SK-N-SH (cell line): ENCODE data around the gene B4GALT3. TPM values are rescaled to one million over a fixed set of nuclear protein-coding genes. Genes with fewer than 3 reads are reported as not detected.

Experiments used
- CTCF ChIA-PET: fragments of 300-600, 350-600 bp; formaldehyde crosslinking; extraction: SDS; loops from one replicate; lab custom pipeline; 2021; lab: Yijun Ruan, JAX
- POLR2A ChIA-PET: fragments of 350-600 bp; sonication (Branson Sonifier 250); formaldehyde crosslinking; extraction: SDS; loops from one replicate; lab custom pipeline; 2020; ENCODE audit warnings: antibody characterized with exemption, inconsistent platforms; lab: Yijun Ruan, JAX
- DNase-seq: peaks from one replicate; pipeline ENCODE4 v3.0.0; 2012
- H2AFZ ChIP-seq: fragments of 200-600 bp; sonication (generic); 2 replicates; pipeline ENCODE4 v1.8.1; 2016; ENCODE audit warnings: antibody characterized with exemption, mild to moderate bottlenecking, low read depth
- H3F3A ChIP-seq: fragments of 200-600 bp; sonication (generic); replicated peaks from 2 replicates; pipeline ENCODE3; 2016; ENCODE audit warnings: antibody characterized with exemption, mild to moderate bottlenecking; ENCODE audit not compliant: insufficient read depth
- H3K27ac ChIP-seq, 2 experiments: fragments of 200-500 bp in 1 of 2; fragments of 200-600 bp in 1 of 2; sonication (Bioruptor generic) in 1 of 2; sonication (generic), shearing (Covaris generic) in 1 of 2; 2 replicates each; pipeline versions ENCODE4 v1.5.1 to v1.6.1; 2014 to 2016; ENCODE audit warnings: low read depth in 2 of 2, inconsistent platforms in 1 of 2, low read length in 1 of 2, mild to moderate bottlenecking in 1 of 2, mixed read lengths in 1 of 2
- H3K27me3 ChIP-seq: fragments of 200-600 bp; sonication (generic), shearing (Covaris generic); 2 replicates; pipeline ENCODE4 v1.6.1; 2016; ENCODE audit warnings: mixed run types; ENCODE audit not compliant: insufficient read depth
- H3K36me3 ChIP-seq, 2 experiments: fragments of 200-500 bp in 1 of 2; fragments of 200-600 bp in 1 of 2; sonication (Bioruptor generic) in 1 of 2; sonication (generic) in 1 of 2; replicated peaks in 1 of 2; 2 replicates each; pipeline versions ENCODE3 to v1.5.1; 2014 to 2016; ENCODE audit warnings: low read length in 1 of 2, mild to moderate bottlenecking in 1 of 2; ENCODE audit not compliant: insufficient read depth in 2 of 2, control insufficient read depth in 1 of 2
- H3K4me1 ChIP-seq, 2 experiments: fragments of 200-500 bp in 1 of 2; fragments of 200-600 bp in 1 of 2; sonication (Bioruptor generic) in 1 of 2; sonication (generic), shearing (Covaris generic) in 1 of 2; 2 replicates each; pipeline versions ENCODE4 v1.5.1 to v1.6.1; 2014 to 2016; ENCODE audit warnings: low read depth in 1 of 2, low read length in 1 of 2, mixed run types in 1 of 2; ENCODE audit not compliant: insufficient read depth in 2 of 2, control insufficient read depth in 1 of 2
- H3K4me2 ChIP-seq: fragments of 200-600 bp; sonication (generic), shearing (Covaris generic); 2 replicates; pipeline ENCODE4 v1.6.1; 2017; ENCODE audit warnings: mixed run types
- H3K4me3 ChIP-seq, 2 experiments: fragments of 200-500 bp in 1 of 2; fragments of 200-600 bp in 1 of 2; sonication (Bioruptor generic) in 1 of 2; sonication (generic), shearing (Covaris generic) in 1 of 2; 2 replicates each; pipeline versions ENCODE4 v1.5.1 to v1.8.1; 2014 to 2016; ENCODE audit warnings: low read depth in 2 of 2, inconsistent platforms in 1 of 2, low read length in 1 of 2, mild to moderate bottlenecking in 1 of 2, mixed read lengths in 1 of 2, moderate library complexity in 1 of 2
- H3K79me2 ChIP-seq: fragments of 200-600 bp; sonication (generic); 2 replicates; pipeline ENCODE4 v1.8.1; 2017; ENCODE audit warnings: mild to moderate bottlenecking; ENCODE audit not compliant: insufficient read depth
- H3K9ac ChIP-seq: fragments of 200-600 bp; sonication (generic); 2 replicates; pipeline ENCODE4 v1.6.1; 2017; ENCODE audit warnings: mixed run types
- H3K9me2 ChIP-seq: fragments of 200-600 bp; sonication (generic); 2 replicates; pipeline ENCODE4 v1.6.1; 2017; ENCODE audit warnings: mixed run types
- H3K9me3 ChIP-seq: fragments of 200-600 bp; sonication (generic); 2 replicates; pipeline ENCODE4 v1.6.1; 2017; ENCODE audit warnings: mixed run types, mild to moderate bottlenecking, moderate library complexity
- H4K20me1 ChIP-seq: fragments of 200-600 bp; sonication (generic); 2 replicates; pipeline ENCODE4 v1.6.1; 2017; ENCODE audit warnings: mild to moderate bottlenecking, mixed run types; ENCODE audit not compliant: insufficient read depth
- EP300 ChIP-seq, 2 experiments: IDR thresholded peaks; 2 replicates each; pipeline versions ENCODE4 v1.4.0 to v1.6.1; 2012; ENCODE audit warnings: borderline replicate concordance in 1 of 2, low read depth in 1 of 2, low read length in 1 of 2
- FOSL2 ChIP-seq: IDR thresholded peaks from 2 replicates; pipeline ENCODE4 v1.4.0; 2012; ENCODE audit warnings: low read depth, mild to moderate bottlenecking, moderate library complexity, borderline replicate concordance
- GABPA ChIP-seq: IDR thresholded peaks from 2 replicates; pipeline ENCODE4 v1.4.0; 2012; ENCODE audit warnings: low read depth, mild to moderate bottlenecking
- GATA2 ChIP-seq: sonication (generic); formaldehyde crosslinking; IDR thresholded peaks from 2 replicates; pipeline ENCODE4 v1.5.0; 2020; ENCODE audit warnings: mild to moderate bottlenecking, missing genetic modification reagents
- JUND ChIP-seq: IDR thresholded peaks from 2 replicates; pipeline ENCODE4 v1.4.0; 2012
- MEF2A ChIP-seq: IDR thresholded peaks from 2 replicates; pipeline ENCODE4 v1.4.0; 2012; ENCODE audit warnings: low read depth, borderline replicate concordance
- MXI1 ChIP-seq: IDR thresholded peaks from 2 replicates; pipeline ENCODE4 v1.6.1; 2012; ENCODE audit warnings: mild to moderate bottlenecking, low read depth, low read length, improper control_type of control experiment
- NFIC ChIP-seq: IDR thresholded peaks from 2 replicates; pipeline ENCODE4 v1.4.0; 2012; ENCODE audit warnings: borderline replicate concordance
- RAD21 ChIP-seq: IDR thresholded peaks from 2 replicates; pipeline ENCODE4 v1.6.1; 2012; ENCODE audit warnings: mild to moderate bottlenecking, low read length
- RFX5 ChIP-seq: IDR thresholded peaks from 2 replicates; pipeline ENCODE4 v1.6.1; 2012; ENCODE audit warnings: mild to moderate bottlenecking, improper control_type of control experiment, low read length
- RXRA ChIP-seq: IDR thresholded peaks from 2 replicates; pipeline ENCODE4 v1.4.0; 2012; ENCODE audit warnings: low read depth, mild to moderate bottlenecking, borderline replicate concordance
- TAF1 ChIP-seq: IDR thresholded peaks from 2 replicates; pipeline ENCODE4 v1.6.1; 2012; ENCODE audit warnings: low read depth, mild to moderate bottlenecking, low read length, moderate library complexity, borderline replicate concordance
- YY1 ChIP-seq: IDR thresholded peaks from 2 replicates; pipeline ENCODE4 v1.4.0; 2012; ENCODE audit warnings: low read depth, mild to moderate bottlenecking
- WGBS: methylation state at CpG from one replicate; pipeline ENCODE4 v1.1.6; 2017; ENCODE audit warnings: low lambda C conversion rate; 5-methylcytosine and 5-hydroxymethylcytosine counted together
- polyA plus RNA-seq, 3 experiments: library from polyadenylated mRNA; depleted of rRNA; stranded (reverse); fragments of >200 nt; gene quantifications; 2 replicates each; pipeline ENCODE4 v1.2.3, GENCODE V29; 2012
- TF ChIP-seq, protein P1 (sequence below): IDR thresholded peaks from 2 replicates; pipeline ENCODE4 v1.4.0; 2012; ENCODE audit warnings: low read depth, borderline replicate concordance
- TF ChIP-seq, protein P2 (sequence below): IDR thresholded peaks from 2 replicates; pipeline ENCODE4 v1.4.0; 2012; ENCODE audit warnings: low read depth, borderline replicate concordance
- TF ChIP-seq, protein P3 (sequence below): fragments of 200-600 bp; sonication (generic); IDR thresholded peaks from 2 replicates; pipeline ENCODE4 v1.6.1; 2017; ENCODE audit warnings: antibody characterized with exemption, mild to moderate bottlenecking, moderate library complexity
- TF ChIP-seq, protein P4 (sequence below): IDR thresholded peaks from 2 replicates; pipeline ENCODE4; 2012
- TF ChIP-seq, protein P5 (sequence below): IDR thresholded peaks from 2 replicates; pipeline ENCODE4 v1.6.1; 2012; ENCODE audit warnings: mild to moderate bottlenecking, low read depth, low read length, moderate library complexity

Gene B4GALT3
- polyA plus RNA-seq, 1 of the 3 experiments (the other 2 are of a cell fraction) = 56.5 TPM

DNA sequence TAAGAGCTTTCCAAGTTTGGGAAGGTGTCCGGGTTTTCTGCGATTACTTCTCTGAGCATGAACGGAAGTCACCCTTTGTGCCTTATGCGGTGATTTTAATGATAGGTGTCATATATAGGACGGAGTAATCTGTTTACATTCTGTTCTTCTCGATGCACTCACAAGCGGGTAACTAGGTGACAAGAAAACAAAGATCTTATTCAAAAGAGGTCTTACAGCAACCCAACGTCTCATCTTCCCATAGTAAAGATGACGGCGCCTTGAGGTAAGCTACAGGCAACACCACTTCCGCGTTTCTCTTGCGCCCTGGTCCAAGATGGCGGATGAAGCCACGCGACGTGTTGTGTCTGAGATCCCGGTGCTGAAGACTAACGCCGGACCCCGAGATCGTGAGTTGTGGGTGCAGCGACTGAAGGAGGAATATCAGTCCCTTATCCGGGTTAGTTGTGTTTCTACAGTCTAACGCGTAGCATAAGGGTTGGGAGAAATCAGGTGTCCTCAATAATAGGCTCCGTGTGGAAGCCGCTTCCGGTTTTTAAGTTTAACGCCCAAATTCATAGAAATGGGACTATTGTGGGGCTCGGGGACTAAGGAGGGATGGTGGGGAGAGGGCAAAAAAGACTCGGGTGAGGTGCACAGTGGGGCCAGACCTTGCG lies 23.5 kb downstream of the B4GALT3 start, which contains the start of gene UFC1 (continued):
- TF ChIP-seq, protein P1, sequence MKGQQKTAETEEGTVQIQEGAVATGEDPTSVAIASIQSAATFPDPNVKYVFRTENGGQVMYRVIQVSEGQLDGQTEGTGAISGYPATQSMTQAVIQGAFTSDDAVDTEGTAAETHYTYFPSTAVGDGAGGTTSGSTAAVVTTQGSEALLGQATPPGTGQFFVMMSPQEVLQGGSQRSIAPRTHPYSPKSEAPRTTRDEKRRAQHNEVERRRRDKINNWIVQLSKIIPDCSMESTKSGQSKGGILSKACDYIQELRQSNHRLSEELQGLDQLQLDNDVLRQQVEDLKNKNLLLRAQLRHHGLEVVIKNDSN = peak; percentile 24; the same call in 1 of the 2 replicates
- TF ChIP-seq, protein P2, sequence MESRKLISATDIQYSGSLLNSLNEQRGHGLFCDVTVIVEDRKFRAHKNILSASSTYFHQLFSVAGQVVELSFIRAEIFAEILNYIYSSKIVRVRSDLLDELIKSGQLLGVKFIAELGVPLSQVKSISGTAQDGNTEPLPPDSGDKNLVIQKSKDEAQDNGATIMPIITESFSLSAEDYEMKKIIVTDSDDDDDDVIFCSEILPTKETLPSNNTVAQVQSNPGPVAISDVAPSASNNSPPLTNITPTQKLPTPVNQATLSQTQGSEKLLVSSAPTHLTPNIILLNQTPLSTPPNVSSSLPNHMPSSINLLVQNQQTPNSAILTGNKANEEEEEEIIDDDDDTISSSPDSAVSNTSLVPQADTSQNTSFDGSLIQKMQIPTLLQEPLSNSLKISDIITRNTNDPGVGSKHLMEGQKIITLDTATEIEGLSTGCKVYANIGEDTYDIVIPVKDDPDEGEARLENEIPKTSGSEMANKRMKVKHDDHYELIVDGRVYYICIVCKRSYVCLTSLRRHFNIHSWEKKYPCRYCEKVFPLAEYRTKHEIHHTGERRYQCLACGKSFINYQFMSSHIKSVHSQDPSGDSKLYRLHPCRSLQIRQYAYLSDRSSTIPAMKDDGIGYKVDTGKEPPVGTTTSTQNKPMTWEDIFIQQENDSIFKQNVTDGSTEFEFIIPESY = peak; percentile 92; the same call in 1 of the 2 replicates
- TF ChIP-seq RFX5 (no peak), RAD21 (no peak)
- TF ChIP-seq, protein P3, sequence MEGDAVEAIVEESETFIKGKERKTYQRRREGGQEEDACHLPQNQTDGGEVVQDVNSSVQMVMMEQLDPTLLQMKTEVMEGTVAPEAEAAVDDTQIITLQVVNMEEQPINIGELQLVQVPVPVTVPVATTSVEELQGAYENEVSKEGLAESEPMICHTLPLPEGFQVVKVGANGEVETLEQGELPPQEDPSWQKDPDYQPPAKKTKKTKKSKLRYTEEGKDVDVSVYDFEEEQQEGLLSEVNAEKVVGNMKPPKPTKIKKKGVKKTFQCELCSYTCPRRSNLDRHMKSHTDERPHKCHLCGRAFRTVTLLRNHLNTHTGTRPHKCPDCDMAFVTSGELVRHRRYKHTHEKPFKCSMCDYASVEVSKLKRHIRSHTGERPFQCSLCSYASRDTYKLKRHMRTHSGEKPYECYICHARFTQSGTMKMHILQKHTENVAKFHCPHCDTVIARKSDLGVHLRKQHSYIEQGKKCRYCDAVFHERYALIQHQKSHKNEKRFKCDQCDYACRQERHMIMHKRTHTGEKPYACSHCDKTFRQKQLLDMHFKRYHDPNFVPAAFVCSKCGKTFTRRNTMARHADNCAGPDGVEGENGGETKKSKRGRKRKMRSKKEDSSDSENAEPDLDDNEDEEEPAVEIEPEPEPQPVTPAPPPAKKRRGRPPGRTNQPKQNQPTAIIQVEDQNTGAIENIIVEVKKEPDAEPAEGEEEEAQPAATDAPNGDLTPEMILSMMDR = no peak

DNA sequence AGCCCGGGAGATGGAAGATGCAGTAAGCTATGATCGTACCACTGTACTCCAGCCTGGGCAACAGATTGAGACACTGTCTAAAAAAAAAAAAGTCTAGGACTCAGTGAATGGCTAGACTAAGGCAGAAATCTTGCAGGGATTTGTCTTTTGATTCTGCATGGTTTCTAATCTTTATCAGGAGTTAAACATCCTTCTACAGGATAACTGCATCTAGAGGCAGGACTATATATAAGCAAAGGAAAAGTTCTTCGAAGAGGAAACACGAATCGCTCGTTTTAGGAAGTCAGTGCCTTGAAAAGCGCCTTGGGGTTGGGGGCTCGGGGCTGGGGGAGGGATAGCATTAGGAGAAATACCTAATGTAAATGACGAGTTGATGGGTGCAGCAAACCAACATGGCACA lies 24.1 kb downstream of the B4GALT3 start:
- H3K36me3 ChIP-seq = peaks cover 4 to 14% of the 10 kb centered on the region in 2 experiments
- H3K79me2 ChIP-seq = peaks cover 16% of the 10 kb centered on the region
- no peaks in the 10 kb centered on the region for H4K20me1 ChIP-seq
- CTCF ChIA-PET = interaction anchor here (0.8 to 1.6 kb wide), 4 partner anchors 10 to 81 kb away, joined by 3 to 5 read pairs (median 4); no protein-coding TSS in a partner anchor
- H3K9ac ChIP-seq = peak overlapping the region; percentile 97; the same call in 1 of the 2 replicates
- peaks cover 0 to 4% of the 10 kb centered on the region in 2 experiments; a peak in 3 of 4 replicates for H3K4me1 ChIP-seq
- 27% methylated on average over 9 of the region's 9 CpGs for WGBS
- DNase-seq = no peak
- peak overlapping the region; percentile 93 for H2AFZ ChIP-seq
- H3K27me3 ChIP-seq = no peaks in the 10 kb centered on the region
- peak overlapping the region; percentile 97 for H3K27ac ChIP-seq
- H3F3A ChIP-seq = no peaks in the 10 kb centered on the region
- no peaks in the 10 kb centered on the region for H3K9me2 ChIP-seq
- H3K9me3 ChIP-seq = no peaks in the 10 kb centered on the region
- POLR2A ChIA-PET = interaction anchor here (0.6 to 1.3 kb wide), 5 partner anchors 13 to 108 kb away, joined by 3 to 12 read pairs (median 3); partner anchors contain the start of genes DEDD, KLHDC9, PPOX and USF1
- peak overlapping the region; percentile 61 to 98 for H3K4me3 ChIP-seq
- H3K4me2 ChIP-seq = peak overlapping the region; percentile 77; the same call in 1 of the 2 replicates
- TF ChIP-seq, protein P2 = no peak
- TF ChIP-seq, protein P4, sequence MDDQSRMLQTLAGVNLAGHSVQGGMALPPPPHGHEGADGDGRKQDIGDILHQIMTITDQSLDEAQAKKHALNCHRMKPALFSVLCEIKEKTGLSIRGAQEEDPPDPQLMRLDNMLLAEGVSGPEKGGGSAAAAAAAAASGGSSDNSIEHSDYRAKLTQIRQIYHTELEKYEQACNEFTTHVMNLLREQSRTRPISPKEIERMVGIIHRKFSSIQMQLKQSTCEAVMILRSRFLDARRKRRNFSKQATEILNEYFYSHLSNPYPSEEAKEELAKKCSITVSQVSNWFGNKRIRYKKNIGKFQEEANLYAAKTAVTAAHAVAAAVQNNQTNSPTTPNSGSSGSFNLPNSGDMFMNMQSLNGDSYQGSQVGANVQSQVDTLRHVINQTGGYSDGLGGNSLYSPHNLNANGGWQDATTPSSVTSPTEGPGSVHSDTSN = no peak
- TF ChIP-seq NFIC (no peak), RXRA (no peak), GABPA (no peak), YY1 (no peak), MXI1 (no peak), JUND (no peak), GATA2 (CRISPR knock-in tag) (no peak), TAF1 (no peak), MEF2A (no peak), FOSL2 (no peak), EP300 (IDR thresholded peaks at IDR 0.05; ENCODE audit: borderline replicate concordance in 1 of 2, low read depth in 1 of 2, low read length in 1 of 2) (no peak)
- TF ChIP-seq, protein P5, sequence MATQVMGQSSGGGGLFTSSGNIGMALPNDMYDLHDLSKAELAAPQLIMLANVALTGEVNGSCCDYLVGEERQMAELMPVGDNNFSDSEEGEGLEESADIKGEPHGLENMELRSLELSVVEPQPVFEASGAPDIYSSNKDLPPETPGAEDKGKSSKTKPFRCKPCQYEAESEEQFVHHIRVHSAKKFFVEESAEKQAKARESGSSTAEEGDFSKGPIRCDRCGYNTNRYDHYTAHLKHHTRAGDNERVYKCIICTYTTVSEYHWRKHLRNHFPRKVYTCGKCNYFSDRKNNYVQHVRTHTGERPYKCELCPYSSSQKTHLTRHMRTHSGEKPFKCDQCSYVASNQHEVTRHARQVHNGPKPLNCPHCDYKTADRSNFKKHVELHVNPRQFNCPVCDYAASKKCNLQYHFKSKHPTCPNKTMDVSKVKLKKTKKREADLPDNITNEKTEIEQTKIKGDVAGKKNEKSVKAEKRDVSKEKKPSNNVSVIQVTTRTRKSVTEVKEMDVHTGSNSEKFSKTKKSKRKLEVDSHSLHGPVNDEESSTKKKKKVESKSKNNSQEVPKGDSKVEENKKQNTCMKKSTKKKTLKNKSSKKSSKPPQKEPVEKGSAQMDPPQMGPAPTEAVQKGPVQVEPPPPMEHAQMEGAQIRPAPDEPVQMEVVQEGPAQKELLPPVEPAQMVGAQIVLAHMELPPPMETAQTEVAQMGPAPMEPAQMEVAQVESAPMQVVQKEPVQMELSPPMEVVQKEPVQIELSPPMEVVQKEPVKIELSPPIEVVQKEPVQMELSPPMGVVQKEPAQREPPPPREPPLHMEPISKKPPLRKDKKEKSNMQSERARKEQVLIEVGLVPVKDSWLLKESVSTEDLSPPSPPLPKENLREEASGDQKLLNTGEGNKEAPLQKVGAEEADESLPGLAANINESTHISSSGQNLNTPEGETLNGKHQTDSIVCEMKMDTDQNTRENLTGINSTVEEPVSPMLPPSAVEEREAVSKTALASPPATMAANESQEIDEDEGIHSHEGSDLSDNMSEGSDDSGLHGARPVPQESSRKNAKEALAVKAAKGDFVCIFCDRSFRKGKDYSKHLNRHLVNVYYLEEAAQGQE = no peak
